NCI-H1417 treated with DMSO at 0.1 percent for 48 hours (cell line): Measurements from ENCODE around the gene DBN1.

Experiments used
- DNase-seq: peaks from one replicate; lab custom pipeline; 2025; lab: John Stamatoyannopoulos, UW

DBN1 gene

DNA sequence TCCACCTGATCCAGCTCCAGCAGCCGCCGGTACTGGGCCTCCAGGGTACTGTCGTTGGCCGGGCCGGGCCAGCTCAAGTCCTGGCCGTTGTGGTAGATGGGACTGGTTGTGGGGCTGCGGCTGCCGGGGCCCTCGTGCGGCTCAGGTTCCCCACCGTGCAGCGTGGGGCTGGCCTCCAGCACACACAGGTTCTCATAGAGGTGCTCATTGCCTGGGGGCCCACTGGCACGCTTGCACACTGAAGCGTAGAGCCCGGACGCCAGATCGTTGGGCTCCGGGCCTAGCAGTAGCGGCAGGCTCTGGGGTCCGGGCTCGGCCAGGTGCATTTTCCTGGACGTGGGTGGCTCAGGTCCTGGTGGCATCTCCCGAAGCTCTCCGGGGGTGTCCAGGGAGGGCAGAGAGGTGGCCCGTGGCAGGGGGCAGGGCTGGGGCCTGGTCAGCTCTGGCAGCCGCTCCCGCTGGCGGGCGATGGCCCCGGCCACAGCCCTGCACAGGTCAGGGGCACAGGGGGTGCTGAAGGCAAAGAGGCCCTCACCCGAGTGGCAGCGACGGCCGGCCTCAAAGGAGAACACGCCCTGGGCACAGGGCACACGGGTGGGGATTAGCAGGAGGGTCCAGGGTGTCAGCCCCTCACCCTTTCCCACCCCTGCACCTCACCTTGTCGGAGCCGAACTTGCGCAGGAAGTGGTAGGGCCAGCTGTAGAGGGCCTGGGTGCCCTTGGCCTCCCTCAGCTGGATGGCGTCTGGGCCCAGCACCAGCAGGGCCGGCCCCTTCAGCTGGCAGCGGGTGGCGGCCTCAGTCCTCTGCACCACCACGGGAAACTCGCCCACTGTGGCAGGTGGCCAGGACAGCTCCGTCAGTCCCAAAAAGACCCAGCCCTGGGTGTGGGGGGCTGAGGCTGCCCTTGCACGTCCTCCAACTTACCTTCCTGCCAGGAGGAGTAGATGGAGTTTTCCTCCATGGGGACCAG, 30.9 kb upstream of the DBN1 start:
- DNase-seq: no peak

DNA sequence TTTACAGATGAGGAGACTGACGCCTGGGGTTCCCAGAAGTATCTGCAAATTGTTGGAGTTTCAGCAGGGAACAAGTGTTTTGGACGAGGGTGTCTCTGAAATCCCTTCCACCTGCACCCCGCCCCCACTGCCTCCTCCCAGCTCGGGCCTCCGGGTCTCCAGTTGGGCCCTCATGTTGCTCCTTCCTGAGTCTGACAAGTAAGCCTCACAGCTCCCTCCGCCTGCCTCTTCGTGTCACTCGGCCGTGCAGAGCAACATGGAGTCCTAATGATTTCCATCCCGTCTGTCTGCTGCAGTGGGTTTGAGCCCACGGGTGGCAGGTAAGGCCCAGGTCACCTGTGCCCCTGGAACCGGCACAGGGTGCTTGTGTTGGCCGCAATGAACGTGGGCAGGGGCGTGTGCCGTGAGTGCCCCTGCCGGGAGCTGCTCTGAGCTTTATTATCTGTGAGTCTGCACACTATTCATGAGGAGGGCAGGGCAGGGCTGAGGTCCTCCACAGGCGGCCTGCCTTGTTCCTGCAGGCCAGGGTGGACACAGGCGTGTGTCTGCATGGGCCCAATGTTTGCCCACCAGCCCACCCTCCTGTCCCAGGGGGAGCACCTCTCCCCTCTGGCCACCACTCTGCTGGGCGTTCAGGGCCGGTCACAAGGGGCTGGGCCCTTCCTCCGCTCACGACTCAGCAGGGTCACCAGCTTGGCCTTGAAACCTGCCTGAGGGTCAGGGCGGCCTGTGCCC, 30.1 kb upstream of the DBN1 start:
- DNase-seq: no peak

DNA sequence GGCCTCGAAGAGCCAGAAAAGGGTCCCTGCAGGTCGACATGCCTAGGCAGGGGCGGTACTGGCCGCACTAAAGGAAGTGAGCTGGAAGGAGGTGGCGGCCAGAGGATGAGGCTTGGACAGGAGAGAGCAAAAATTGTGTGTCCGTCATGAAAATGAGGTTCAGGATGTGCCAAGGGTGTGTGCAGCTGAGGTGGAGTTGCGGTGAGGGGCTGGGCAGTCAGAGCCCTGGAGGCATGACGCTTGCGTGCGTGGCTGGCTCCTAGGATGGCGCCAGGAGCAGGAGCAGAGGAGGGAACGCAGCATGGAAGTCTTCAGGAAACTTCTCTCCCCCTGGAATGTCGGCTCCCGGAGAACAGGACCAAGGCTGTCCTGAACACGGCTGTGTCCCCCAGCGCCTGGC, 29.5 kb upstream of the DBN1 start:
- no peak for DNase-seq

- no peak for DNase-seq
Measured at GRCh38 chr5:177501874-177502678, 28.6 kb upstream of the DBN1 start.

GRCh38 chr5:177500685-177501522, 27.5 kb upstream of the DBN1 start:
- peak; percentile 5 for DNase-seq

- no peak for DNase-seq
Measured at GRCh38 chr5:177499842-177500241, 26.4 kb upstream of the DBN1 start.

- DNase-seq: no peak
Measured at GRCh38 chr5:177498013-177498787, 24.8 kb upstream of the DBN1 start.

- peak; percentile 55 for DNase-seq
Measured at GRCh38 chr5:177497292-177498012, 24.0 kb upstream of the DBN1 start, which contains the start of gene PDLIM7. PDLIM7 (minus strand) TSS chr5:177497604; CDS start chr5:177496512, 1,092 bp downstream.

GRCh38 chr5:177496727-177497291, 23.4 kb upstream of the DBN1 start:
- no peak for DNase-seq

- DNase-seq: no peak
Measured at GRCh38 chr5:177496070-177496726, 22.8 kb upstream of the DBN1 start.

DNA sequence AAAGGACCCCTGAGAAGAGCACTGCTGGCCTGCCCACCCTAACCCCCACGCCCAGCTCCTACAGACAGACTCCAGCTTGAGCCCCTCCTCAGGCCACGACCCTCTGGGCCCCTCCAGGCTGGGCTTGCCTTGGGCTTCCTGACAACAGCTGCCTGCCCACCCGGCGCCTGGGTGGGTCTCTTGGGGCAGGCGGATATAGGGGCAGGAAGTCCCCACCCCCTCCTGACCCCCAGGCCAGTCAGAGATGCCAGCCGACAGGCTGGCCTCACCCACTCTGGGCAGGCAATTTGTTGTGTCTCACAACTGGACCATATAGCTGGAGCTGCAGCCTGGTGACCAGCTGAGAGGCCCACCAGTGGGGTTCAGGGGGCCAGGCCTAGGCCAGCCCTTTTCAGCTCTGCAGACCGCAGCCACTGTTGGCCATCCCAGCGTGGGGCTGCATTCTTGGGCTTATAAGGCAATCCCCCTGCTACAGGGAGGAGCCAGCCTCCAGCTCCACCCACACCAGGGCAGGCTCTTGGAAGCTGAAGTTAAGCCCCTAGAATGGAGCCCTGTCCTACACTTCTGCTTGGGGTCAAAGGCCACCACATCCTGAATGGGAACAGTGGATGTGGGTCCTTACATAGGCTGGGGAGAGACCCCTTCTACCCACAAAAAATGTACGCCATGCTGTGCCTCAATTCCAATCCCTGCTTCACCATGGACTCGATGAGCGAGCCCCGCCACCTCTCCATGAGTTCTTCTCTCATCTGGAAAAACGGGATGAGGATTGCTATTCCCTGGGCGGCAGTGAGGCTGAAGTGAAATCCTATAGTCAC, 22.0 kb upstream of the DBN1 start:
- DNase-seq: no peak

DNA sequence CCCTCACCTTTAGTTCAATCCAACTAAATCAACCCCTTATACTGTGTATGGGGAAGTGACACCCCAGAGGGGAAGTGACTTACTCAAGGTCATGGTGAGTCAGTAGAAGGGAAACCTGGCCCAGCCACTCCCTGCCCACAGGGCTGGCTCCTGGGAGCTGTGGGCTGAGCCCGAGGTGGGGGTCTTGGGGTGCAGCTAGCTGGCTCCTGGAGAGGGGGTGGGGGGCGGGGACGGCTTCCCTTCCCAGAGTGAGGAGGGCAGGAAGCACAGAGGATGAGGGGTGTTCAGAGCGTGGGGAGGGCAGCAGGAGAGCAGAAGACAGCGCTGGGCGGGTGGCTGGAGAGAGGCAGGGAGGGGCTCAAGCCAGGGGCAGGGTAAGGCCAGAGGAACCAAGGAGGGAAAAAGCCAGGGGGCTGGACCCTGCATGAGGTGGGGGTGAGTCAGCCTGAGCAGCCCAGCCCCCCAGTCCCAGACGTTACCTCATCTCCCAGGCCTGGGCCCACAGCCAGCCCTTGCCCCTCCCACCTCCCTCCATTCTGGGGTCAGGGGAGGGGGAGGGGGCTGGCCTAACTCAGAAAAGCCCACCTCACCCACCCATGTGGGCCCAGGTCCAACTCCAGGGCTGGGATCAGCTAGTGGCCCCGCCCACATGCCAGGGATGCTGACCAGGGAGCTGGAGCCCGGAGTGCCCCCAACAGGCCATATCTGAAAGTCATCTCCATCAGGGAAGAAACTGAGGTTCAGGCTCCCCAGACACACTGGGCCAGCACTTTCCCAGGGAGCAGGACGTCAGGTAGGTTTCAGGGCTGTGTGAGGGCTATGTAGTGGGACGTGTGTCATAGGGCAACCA, 21.1 kb upstream of the DBN1 start:
- DNase-seq: no peak

DNA sequence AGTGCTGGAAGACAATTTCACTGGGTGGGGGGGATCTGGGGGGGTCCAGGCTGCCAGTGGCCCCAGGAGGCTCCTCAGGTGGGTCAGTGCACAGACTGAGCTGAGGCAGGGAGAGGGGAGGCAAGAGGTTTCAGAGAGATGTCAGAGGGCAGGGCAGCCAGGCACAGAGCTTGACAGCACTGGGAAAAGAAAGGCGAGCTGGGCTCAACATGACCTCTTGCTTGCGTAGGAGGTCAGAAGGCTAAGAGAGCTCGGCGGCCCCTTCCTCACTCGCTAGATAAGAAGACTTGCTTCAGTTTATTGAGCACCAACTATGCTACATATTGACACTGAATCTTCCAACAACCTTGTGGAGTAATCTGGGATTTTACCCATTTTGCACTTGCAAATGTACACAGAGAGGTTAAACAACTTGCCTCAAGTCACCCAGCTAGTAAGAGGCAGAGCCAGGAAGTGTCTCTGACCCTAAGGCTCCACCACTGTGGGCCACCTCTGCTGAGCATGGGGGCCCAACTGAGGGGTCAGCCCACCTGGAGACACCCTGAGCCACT, 20.4 kb upstream of the DBN1 start:
- no peak for DNase-seq

DNA sequence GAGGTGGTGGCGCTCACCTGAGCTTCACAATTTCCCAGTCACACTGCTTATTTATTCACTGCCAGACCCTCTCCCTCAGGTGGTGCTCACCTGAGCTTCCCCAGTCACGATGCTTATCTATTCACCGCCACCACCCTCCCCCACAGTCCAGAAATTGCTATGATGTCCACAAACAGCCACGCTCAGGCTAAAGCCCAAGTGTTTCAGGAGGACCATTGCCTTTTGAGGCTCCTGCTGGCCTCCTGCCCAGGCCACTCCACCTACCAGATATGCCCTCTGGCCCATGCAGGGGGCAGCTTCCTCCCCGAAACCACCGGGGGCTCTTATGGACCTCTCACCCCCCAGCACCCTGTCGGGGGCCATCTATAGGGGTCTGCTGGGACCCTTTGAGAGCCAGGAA, 19.4 kb upstream of the DBN1 start:
- no peak for DNase-seq

GRCh38 chr5:177491983-177492746, 18.7 kb upstream of the DBN1 start:
- no peak for DNase-seq

- no peak for DNase-seq
Measured at GRCh38 chr5:177491429-177491945, 18.1 kb upstream of the DBN1 start.
